Activated T-cell treated with anti-CD3 and anti-CD28 coated beads for 4 hours (primary cell): ENCODE results near the gene HRH2.

Source experiments
- DNase-seq: peaks from one replicate; pipeline ENCODE4 v3.0.0-alpha.2; 2020

The HRH2 gene

GRCh38 chr5:175679411-175679810 is 21.5 kb downstream of the HRH2 start:
- no peak for DNase-seq

- no peak for DNase-seq
Observed at GRCh38 chr5:175680020-175680419, 22.1 kb downstream of the HRH2 start.

- DNase-seq, result no peak
Observed at GRCh38 chr5:175680463-175680862, 22.6 kb downstream of the HRH2 start.

GRCh38 chr5:175681045-175681967 is 23.4 kb downstream of the HRH2 start:
- no peak for DNase-seq

DNA sequence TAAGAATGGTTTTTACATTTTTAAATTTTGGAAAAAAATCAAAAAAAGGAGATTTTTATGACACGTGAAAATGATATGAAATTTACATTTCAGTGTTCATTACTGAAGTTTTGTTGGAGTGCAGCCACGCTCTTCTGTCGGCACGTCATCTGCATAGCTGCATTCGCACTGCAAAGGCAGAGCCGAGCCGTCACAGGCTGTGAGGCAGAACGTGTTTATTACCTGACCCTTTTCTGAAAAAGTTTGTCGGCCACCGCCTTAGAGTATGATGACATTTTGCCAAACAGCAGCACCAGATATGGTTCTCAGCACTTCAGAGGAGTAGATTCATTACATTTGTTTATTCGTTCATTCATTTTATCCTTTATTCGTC is 24.1 kb downstream of the HRH2 start:
- DNase-seq, result no peak

DNA sequence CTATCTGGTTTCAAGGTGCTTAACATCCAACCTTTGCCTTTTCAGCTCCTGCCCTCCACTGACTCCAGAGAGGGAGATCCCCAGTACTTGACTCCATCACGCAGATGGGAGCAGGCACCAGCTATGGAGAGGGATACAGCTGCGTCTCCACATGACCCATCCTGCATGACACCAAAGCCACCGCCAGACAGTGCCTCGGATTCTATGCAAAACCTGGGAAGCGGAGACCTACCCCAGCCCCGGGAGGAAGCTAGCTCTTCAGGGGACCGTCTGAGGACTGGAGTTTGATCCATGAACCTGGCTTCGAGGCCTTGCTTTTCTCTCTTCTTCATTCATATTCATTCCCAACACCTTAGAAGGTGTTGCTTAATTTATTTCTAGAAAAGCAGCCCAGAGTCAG is 24.8 kb downstream of the HRH2 start:
- no peak for DNase-seq

- DNase-seq, result no peak
Observed at GRCh38 chr5:175683231-175683630, 25.4 kb downstream of the HRH2 start.

GRCh38 chr5:175683921-175684320 is 26.1 kb downstream of the HRH2 start:
- no peak for DNase-seq

DNA sequence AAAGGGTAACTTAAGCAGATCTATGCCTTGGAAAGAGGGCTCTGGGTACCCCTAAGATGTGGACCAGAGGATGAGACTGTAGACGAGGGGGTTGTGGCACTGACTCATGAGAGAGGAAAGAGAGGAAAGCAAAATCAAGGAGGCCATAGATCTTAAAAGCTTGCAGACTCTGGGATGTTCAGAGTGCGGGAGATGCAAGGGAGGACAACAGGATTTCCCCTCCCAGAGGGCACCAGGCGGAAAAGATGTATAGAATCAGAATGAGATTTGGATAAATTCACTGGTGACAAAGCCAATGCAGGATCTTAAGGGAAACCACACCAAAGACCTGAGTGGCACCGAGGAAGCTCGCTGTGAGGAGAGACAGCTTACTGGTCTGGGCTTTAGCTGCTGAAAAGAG is 27.1 kb downstream of the HRH2 start:
- DNase-seq, result no peak

DNA sequence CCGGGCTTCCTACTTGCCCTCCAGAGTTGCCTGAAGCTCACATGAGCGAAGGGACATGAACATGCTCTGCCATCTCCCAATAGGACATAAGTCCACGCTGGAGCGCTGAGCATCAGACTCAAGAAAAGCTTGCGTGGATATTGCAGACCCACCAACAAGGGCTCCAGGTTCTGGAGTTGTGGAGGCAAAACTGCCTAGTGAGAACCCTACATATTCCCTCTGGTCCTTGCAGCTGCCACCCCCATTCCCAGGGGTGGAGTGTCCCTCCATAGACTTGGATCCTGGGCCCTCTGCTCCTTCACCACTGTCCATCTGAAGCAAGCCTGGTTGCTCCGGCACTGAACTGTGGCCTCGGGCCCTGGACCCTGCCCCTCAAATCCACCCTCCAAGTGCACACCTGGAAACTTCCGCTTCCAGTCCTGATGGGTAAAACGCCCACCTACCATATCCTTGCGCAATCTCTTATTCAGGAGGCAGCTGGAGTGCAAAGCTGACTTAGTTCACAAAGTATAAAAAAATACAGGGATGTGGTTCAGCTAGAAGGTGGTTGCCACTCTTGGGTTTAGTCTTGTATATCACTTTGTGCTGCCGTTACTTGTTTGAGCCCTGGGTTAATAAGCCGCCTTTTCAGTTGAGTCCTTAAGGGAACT is 28.0 kb downstream of the HRH2 start:
- DNase-seq, result no peak

- DNase-seq, result no peak
Observed at GRCh38 chr5:175686396-175686795, 28.5 kb downstream of the HRH2 start.

DNA sequence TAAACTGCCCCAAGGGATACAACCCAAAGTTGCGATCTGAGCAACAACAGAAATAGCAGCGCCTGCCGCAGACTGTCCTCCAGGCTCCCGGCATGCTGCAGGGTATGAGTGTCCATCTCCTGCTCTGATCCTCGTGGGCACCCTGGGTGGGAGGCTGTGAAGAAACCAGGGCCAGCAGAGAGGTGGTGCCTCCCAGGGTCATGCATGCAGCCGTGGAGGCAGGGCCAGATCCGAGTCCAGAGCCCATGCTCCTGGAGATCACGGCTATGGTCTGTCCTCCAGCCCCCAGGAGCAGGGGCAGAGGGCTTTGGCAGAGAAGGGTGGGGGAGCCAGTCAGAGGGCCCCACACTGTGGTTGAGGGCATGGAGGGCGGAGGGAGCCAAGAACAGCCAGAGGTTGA is 29.0 kb downstream of the HRH2 start:
- DNase-seq, result no peak

DNA sequence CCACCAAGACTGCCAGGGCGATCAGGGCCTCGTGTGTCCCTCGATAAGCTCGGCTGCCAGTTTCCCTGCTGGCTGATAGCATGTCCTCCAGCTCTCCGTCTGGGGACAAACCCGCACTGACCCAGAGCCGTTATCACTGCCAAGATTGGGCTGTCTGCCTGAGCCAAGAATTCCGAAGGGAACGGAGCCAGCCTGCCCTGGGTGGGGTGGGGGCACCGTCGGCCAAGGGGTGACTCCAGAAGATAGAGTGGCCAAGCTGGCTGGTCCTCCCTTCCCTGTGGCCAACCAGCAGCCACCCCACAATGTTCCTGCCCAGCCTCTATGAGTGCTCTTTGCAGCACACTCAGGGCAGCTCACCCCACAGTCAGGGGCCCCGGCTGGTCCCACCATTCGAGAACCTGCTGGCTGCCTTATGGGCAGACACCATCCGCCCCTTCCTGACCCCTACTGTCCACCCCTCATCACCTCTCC is 29.4 kb downstream of the HRH2 start:
- no peak for DNase-seq

DNA sequence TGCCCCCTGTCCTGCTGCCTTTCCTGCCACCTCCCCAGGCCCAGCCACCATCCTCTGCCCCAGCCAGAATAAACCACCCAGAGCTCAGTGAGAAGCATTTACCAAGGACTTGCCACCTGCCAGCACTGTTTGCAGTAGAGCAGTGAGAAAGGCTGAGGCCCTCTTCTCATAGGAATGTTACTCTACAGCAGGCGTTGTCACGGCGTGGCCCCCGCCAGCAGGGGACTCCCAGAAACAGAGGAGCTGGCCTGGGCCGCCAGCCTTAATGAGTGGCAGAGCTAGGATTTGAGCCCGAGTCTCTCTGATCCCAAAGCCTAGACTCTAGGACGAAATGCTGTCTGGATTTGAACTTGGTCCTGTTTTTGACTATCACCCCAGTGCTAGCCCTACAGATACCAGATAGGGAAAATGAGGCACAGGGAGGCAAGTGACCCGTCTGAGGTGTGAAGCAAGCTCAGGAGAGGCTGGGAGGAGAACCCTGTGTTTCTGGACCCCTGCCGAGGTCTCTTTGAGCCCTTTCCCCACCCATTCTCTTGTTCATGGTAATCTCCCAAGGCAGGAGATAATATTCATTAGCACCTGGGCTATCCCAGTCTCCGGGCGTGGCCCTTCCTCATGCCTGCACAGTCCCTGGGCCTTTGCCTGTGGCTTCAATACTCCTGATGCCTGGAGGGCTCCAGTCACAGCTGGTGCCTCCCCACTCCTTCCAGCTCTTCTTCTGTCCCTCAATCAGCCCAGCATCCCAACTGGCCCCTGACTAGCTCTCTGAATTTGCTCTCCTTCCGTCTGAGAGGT is 30.7 kb downstream of the HRH2 start:
- DNase-seq, result no peak

DNA sequence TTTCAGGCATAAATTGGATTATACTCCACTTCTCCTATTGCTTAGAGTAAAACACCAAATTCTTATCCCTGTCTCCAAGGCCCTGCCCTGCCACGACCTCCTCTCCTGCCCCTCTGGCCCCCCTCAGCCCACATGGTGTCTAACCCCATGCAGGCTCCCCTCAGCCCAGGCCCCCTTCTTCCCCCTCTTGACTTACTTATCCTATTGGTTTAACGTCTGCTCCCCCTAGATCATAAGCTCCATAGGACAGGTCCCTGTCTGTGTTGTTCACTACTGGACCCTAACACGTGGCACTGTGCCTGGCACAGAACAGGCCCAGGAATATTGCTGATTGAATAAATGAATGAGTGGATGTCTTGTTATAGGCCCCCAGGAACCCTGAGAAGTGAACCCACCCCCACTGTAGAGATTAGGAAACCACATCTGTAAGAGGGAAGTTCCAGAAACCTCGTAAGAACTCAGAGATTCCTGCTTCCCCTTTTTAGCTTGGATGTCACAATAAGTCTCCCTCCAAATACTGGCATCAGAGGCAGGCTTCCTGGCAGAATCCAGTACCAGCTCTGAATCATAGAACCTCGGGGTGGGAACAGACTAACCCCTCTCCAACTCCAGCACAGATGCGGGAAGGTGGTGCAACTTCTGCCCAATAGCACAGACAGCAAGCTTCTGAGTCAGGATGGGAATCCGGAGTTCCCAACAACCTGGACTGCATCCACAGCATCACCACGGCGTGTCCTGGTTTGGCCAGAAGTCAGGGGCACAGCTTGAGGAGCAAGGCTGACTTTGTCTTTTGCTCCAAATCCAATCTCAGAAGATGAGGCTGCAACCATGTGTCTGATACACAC is 31.5 kb downstream of the HRH2 start:
- DNase-seq, result no peak

- DNase-seq, result no peak
Observed at GRCh38 chr5:175690025-175690424, 32.2 kb downstream of the HRH2 start.

DNA sequence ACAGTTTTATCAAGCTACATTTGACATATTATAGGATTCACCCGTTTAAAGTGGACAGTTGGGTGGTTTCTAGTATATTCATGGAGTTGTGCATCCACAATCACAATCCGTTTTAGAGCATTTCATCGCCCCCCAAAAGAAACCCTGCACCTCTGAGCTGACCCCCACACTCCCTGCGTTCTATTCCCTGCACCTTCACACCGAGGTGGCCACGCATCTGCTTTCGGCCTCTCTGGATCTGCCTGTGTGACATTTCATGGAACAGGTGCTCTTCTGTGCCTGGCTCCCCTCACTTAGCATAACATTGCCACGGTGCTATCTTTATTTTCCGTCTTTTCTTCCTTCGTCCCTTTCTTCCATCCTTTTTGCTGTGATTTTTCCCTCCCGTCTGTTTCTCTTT is 32.7 kb downstream of the HRH2 start:
- DNase-seq, result no peak

DNA sequence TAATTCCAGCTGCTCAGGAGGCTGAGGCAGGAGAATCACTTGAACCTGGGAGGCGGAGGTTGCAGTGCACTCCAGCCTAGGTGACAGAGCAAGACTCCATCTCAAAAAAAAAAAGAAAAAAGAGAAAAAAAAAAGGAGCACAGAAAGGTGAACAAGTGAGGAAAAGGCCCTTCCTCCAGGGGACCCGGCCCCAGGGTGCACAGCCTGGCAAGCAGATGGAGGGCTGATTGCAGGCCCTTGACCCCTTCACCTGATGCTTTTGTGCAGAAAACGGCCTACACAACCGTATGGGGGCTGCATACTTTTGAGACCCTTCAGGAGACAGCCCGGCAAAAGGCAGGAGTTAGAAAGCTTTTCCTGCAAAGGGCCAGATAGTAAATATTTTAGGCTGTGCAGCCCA is 33.9 kb downstream of the HRH2 start:
- no peak for DNase-seq

DNA sequence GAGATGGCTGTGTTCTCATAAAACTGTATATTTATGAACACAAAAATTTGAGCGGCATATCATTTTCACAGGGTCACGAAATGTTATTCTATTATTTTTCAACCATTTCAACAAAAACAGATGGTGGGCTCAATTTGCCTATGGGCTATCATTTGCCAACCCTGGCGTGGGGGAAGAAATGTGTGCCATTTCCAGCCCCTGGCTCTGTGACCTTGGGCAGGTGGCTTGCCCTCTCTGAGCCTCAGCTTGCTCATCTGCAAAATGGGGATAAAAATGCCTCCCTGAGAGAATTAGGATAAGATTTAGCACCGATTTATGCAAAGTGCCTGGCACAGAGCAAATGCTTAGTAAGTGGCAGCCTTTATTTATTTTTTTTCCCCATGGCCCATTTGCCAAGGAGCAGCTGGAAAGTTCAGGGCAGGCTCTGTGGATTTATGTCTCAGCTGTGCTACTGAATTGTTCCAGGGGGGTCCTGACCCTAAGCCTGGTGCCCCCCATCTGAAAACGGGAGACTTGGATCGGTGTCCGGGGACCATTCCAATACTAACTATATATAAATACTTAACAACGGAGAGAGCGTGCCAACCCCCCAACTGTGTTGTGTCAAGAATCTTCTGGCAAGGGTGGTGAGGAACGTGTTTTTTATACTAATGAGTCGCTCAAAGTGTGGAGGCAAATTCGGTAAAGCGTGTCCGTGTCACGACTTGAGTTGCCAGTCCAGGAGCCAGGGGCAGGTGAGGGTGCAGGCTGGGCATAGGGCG is 34.5 kb downstream of the HRH2 start:
- no peak for DNase-seq

- no peak for DNase-seq
Observed at GRCh38 chr5:175692996-175693710, 35.3 kb downstream of the HRH2 start.

DNA sequence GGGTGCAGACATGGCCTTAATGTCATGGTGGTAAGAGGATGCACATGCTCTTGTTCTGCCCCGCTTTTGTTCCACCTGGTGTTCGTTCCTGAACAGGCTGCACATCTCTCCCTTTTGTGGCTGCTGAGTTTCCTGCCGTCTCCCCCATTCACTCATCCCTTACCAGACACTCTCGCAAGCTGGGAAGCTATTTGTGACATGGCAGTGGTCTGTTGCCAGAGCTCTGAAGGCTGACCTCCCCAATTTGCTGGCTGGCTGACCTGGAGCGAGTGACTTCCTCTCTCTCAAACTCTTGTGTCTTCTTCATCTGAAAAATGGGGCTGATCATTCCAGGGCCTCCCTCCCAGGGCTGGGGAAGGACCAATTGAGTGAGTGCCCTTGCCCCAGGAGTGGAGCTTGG is 35.9 kb downstream of the HRH2 start:
- no peak for DNase-seq
